ENCODE measurements around the gene BICC1.
A peak's percentile ranks its signal among the peaks of the same experiment; 100 is the strongest.

Gene BICC1

DNA sequence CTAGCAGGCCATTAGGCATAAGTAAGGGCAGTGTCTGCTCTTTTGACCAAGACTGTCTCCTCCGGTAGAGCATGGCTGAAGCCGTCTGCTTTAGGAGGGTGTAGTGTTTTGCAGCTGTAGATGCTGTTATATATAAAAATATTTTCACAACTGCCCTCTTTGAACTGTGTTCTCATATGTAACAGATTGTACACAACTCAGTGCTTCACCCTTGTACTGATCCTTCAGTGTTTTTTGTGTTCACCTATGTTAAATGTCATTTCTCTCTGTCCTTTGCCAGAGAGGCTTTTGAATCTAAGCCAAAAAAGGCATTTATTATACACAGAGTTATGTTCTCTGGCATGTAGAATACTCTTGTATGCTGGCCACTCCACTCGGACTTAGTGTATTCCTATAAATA is 135.5 kb downstream of the BICC1 start:
- FAIRE-seq (no peak), DNase-seq (ENCODE audit: low spot score) (no peak)

DNA sequence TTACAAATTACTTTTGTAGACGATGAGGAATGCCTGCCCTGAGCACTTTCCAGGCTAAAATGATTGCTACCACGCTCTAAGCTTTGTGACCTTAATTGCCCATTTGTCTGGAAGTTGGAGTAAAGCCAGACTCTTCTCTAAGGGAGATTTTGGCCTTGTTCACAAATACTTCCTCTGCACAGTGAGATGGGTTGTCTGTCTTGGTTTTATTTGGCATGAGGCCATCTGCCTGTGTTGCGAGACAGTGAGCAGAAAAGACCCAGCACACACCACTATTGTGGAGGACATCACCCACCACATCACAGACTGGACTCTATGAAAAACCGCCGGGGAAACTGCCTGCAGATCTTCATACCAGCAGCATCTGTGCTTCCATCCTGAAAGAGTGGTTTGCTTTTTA is 138.4 kb downstream of the BICC1 start:
- peak; percentile 68 for FAIRE-seq
- peak; percentile 68 for DNase-seq (ENCODE audit: low spot score)

DNA sequence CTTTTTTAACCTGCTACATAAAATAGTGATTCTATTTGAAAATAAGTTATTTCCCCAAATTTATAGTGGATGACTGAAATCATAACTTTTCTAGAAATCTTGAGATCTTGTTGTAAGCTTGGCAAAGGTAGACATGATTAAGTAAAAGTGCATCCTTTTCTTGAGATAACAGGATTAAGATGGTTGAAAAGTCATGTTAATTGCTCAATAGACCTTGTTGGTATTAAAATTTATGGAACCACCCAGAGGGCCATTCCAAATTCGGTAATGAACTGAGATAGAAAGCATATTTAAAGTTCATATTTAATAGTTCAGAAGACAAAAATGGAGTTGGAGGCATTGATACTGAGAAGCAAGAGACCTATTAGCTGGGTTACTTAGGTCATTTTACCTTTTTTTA is 139.1 kb downstream of the BICC1 start:
- DNase-seq (ENCODE audit: low spot score) (no peak), FAIRE-seq (no peak)

DNA sequence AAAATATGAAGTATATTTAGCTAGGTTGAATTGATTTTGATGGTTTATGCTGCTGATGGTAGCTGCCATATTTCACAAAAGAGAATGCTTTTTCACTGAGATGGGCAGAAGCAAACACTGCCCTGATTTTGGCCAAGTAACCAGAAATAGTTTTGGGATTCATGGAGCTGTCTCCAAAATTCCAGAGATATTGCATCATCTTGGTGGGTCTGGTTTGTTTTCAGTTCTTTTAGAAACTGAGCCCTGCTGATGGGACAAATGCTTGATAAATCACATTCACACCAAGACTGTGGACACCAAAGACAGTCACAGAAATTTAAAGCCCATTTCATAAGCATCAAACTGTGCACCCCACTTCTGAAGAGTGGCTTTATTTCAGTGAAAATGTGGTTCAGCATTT is 140.5 kb downstream of the BICC1 start:
- peak; percentile 54 for DNase-seq (ENCODE audit: low spot score)

DNA sequence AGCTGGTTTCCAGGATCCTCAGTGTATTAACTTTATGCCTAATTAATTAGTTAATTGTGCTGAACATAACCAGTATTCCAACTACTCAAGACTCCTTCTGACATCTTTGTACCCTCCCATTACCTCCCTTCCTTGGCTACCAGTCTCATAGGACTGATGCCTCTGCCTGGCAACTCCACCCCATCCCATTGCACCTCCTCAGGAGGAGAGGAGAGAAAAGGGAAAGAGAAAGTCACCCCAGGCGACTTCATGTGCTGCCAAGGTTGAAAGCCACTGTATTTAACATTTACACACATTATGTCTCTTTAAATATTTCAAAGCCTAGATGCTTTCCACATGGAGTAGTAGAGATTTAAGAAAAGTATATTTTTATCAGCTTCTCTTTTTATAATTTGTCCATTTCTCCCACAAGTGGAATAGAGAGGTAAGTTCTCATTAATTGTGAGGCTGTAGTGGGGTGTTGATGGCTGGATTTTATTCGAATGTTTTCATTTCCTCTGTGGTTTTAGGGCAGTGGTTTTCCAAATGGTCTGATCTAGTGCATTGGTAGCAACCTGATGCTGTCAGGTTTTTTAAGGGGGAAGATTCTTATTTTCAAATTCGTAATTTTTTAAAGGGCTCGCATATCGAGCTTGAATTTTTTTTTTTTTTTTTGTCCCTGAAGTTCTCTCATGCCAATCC is 148.0 kb downstream of the BICC1 start:
- no peak for FAIRE-seq
- no peak for DNase-seq (ENCODE audit: low spot score)

More for the DNA sequence above, 140.5 kb downstream of the BICC1 start:
- no peak for FAIRE-seq

DNA sequence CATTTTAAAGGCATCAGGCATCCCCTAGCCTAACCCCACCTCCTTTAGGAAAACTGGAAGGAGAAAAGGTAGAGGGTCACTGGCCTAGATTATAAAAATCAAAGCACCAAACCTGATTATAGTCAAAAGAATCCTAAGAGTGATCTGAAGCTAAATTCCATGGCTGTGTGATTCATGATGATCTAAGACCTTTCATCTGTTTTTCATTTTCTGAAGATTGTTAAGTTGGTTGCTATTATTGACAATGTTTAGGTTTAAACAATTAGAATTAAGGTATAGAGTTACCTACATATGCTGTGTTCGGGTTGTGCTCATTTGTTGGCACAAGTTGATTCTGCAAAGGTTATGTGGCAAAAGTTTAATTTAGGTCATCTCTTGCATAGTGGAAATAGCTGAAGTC is 148.7 kb downstream of the BICC1 start:
- FAIRE-seq, result peak; percentile 5
- DNase-seq (ENCODE audit: low spot score), result no peak

DNA sequence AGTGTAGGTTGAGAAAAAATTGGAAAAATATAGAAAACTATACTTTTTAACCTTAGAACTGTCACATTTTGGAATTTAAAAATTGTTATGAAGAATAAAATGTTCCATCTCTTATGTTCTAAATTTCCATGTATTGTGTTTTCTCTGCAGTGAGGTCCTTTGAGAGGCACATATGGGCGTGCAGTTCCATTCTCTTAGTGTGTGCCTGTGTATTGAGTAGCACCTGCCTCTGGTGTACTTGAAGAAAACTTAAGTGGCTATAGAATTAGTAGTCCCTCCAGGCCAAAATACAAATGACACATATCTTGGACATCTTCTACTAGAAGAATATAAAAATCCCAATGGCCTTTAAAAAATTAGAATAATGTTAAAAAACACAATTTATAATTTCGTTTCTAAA is 149.2 kb downstream of the BICC1 start:
- FAIRE-seq, result no peak

DNA sequence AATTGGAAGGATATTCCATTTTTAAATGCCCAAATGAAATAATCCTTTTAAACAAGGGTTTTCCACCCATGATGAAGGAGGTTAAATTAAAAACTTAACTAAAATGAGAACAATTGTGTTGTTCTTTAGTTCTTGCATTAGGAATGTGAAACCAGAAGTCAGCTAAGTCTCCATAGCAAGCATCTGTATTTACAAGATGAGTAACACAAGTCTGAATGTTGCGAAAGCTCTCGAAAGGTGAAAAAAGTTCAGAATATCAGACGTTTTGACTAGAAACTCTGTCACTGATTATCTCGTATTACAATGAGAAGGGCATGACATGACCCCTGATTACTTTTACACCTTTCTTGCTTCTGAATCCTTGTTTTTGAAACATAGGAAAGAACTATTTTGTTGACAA is 149.6 kb downstream of the BICC1 start:
- DNase-seq (ENCODE audit: low spot score), result peak; percentile 60
- FAIRE-seq, result no peak

More for the DNA sequence above, 149.2 kb downstream of the BICC1 start:
- no peak for DNase-seq (ENCODE audit: low spot score)

DNA sequence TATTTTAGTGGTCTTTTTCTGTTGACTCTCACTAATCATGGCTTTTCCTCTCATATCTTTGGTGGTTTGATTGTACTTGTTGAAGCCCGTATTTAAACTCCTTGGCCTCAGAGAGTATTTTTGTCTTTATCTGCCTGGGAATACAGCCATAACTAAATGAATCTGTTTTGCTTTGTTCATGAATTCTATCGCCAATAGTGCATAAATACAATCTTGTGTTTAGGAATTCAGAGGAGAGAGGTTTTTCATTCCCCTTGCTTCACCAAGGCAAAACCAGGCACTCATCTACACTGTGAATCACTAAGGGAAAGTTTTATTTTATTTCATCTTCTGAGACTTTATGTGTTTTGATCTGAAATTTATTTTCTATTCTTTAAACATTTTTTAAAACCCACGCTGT is 152.7 kb downstream of the BICC1 start:
- FAIRE-seq (no peak), DNase-seq (ENCODE audit: low spot score) (no peak)

DNA sequence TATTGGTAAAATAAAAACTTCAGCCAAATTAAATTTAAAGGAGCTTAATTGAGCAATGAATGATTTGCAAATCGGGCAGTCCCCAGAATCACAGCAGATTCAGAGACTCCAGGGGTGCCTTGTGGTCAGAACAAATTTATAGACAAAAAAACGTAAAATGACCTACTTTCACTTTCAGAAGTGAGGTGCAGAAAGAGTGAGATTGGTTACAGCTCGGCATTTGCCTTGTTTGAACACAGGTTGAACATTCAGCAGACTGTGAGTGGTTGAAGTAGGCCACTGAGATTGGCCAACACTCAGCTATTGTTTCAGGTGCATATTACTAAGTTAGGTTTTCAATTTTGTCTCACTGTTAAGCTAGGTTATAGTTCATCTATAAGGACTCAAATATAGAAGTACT is 153.4 kb downstream of the BICC1 start:
- FAIRE-seq (peak; percentile 32), DNase-seq (ENCODE audit: low spot score) (no peak)

DNA sequence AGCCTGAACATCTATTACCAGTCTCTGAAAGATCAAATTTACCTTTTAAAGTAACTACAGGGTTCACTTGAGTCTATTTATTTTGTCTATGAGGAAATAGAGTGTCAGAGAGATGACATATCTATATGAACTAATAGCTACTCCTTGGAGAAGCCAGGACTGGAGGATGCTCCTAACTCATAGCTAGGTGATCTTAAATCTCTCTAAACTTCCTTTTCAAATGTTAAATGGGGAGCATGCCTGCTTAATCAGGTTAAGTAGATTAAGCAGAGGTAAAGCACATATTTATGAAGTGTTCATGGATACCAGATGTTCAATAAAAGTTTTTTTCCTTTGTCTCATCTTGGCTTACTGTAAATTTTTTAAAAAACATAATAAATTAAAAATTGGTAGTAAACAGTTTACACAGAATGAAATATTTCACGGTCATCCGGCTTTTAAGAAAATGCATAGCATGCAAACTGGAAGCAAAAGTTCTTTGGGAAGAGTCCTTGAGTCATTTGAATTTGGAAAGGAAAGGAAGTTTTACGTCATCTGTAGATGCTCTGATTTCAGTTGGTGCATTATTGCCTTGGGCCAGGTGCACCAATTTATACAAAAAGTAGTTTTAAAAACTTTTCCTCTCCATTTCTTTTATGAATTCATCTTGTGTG is 155.1 kb downstream of the BICC1 start:
- no peak for FAIRE-seq
- no peak for DNase-seq (ENCODE audit: low spot score)

DNA sequence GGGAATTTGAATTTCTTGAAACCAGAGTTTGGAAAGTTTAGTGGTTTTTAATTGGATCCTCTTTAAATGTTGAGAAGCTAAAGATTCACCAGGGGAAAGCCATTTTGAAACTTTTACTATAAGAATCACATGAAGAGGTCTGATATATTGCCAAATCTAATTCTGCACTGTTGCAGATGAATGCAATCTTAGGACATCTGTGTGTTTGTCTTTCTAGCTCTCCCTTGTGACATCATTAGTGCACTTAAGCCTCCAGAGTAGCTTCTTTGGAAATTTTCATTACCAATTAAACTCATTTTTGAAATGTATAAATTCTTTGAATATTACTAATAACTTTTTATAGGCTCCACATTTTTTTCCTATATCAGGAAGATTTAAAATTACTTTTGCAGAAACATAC is 160.2 kb downstream of the BICC1 start:
- FAIRE-seq (no peak), DNase-seq (ENCODE audit: low spot score) (no peak)

DNA sequence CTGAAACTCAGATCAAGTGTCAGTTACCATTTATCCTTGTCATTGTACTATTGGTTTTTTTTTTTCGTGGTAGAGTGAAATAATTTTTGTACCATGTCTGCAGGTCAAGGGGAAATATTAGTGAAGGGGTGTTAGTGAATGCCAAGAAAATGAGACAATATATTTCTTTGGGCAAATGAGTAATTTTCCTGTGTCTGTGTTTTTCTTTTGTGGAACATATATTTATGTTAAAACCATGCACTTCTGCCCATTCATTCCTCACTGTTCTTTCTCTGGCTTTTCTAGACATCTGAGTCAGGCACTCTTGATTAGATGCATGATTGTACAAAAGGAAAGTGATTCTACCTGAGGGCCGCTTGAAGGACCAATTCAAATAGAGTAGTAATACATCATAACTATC is 161.6 kb downstream of the BICC1 start:
- no peak for DNase-seq (ENCODE audit: low spot score)
- no peak for FAIRE-seq

DNA sequence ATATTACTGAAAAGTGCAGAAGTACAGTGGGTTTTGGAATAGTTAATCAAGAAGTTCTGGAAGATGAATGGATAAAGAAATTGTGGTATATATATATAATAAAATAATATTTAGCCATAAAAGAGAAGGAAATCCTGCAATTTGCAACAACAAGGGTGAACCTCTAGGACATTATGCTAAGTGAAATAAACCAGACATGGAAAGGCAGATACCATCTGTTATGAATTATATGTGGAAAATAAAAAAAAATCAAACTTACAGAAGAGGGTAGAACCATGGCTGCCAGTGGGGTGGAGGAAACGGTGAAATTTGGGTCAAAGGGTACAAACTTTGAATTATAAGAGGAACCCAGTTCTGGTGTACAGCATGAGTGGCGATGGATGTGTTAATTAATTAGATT is 162.6 kb downstream of the BICC1 start:
- FAIRE-seq (no peak), DNase-seq (ENCODE audit: low spot score) (no peak)

DNA sequence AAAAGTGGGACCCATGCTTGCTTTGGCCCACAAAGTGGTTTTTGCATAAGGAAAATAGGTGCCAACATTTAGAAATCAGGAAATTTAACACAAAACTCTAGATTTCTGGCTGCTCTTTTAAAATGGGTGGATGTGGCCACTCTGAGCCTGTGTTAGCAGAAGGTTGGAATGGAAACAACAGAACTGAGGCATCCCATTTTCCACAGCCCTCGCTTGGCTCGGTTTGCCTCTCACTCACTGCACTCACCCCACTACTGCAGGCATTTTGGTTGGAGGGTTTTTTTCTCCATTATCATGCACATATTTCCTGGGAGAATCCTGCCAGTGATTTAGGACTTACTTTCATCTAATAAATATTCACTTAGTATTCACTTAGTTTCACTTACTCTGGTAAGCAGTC is 178.9 kb downstream of the BICC1 start:
- no peak for FAIRE-seq
- no peak for DNase-seq (ENCODE audit: low spot score)

DNA sequence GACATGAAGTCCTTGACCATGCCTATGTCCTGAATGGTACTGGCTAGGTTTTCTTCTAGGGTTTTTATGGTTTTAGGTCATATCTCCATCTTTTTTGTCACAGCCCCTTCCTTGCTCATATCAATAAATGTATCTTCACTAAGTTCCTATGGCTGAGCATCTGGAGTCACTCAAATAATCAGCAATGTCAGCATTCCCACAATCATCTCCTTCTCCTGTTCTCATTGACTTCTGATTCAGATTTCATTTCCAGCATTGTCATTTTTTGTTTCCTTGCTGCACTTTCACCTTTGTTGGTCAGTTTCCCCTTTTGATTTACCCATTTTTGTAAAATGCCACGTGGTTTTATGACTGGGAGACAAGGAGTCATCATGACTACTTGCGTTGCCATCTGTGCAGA is 181.2 kb downstream of the BICC1 start:
- FAIRE-seq (peak; percentile 70), DNase-seq (ENCODE audit: low spot score) (no peak)

DNA sequence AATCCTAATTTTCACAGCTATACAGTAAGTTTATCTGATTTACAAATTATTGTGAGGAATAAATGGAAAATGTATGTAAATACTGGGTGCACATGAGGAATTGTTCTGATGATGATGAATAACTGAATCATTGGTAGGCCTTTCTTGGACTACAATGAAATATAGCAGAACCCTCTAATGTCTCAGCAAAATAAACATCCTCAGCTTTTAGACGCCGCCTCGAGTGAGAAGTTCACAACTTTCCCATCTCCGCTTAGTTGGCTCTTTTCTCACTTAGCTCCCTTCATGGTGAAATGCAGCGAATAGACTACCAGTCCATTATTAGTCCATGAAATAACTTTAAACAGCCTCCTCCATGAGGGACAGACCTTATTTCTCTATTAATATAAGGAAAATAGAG is 182.3 kb downstream of the BICC1 start:
- DNase-seq (ENCODE audit: low spot score), result no peak

DNA sequence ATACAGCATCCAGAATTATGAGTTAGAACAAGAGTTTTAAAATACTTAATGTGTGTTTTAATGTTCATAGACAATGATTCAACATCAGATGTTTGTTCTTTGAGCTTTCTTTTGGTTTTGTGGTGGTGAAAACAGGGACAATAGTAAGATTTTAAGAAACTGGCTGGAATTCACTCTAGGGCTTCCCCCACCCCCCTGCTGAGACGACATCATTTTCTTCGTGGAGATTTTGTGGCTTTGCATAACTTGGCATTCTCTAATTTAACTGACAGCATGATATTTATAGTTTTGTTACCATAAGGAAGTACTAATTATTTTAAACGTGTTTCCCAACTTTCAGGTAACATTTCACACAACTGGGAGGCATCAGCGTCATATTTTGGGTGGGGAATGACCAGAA is 184.1 kb downstream of the BICC1 start:
- DNase-seq (ENCODE audit: low spot score), result no peak
- FAIRE-seq, result no peak

More for the DNA sequence above, 182.3 kb downstream of the BICC1 start:
- FAIRE-seq, result no peak

DNA sequence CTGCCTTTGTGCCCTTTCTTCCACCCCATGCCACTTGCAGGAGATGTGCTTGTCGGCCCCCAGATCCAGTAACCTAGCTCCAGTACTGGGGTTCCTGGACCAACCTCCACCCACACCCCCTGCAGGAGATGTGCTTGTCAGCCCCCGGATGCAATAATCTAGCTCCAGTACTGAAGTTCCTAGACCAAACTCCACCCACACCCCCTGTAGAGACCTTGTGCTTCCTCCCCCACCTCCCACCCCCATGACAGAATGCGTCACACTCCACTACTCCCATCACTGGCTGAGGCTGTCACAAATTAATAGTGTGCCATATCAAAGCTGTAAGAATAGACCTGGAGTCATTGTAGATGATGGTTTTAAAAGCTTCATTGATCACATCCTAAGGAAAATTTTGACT is 185.0 kb downstream of the BICC1 start:
- no peak for FAIRE-seq
- no peak for DNase-seq (ENCODE audit: low spot score)

DNA sequence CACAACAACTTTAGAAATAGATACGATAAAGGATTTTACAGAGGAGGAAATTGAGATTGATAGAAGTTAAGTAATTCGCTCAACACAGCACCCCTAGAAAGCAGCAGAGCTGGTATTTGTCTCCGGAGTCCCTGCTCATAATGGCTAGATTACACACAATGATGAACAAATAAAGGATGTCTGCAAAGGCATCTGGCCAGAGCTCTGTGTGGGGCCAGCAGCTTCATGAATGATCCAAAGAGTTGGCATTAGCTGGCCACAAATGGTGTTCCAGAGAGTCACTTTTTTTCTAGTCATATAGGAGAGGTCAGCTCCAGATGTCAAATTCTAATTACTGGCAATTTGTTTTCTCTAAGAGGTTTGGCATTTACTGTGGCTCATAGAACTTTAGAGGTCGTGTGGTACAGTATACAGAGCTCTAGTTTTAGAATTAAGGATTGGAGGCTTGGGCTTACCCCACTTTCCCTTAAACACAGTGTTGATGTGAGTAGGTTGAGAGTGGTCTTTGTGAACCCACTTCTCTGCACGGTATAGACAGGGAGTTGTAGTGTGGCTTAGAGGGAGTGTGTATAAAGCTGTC is 186.2 kb downstream of the BICC1 start:
- no peak for DNase-seq (ENCODE audit: low spot score)

DNA sequence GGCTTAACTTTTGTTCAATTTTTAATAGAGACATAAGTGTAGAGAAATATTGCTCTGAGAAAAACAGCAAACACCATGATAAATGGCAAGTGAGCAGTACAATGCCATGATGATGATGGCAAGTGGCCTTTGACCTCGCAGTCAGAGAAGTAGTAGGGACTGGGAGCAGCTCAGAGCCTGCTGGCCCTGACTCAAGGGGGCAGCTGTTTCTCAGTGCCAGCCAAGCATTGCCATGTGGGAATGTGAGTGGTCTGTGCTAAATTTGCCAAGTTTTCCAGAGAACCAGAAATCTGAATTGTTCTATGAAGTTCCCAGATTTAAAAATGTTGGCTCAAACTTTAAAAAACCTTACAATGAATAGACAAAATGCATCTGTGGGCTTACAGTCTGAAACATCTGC is 187.9 kb downstream of the BICC1 start:
- peak; percentile 42 for FAIRE-seq
- DNase-seq (ENCODE audit: low spot score), result no peak

More for the DNA sequence above, 186.2 kb downstream of the BICC1 start:
- no peak for FAIRE-seq

DNA sequence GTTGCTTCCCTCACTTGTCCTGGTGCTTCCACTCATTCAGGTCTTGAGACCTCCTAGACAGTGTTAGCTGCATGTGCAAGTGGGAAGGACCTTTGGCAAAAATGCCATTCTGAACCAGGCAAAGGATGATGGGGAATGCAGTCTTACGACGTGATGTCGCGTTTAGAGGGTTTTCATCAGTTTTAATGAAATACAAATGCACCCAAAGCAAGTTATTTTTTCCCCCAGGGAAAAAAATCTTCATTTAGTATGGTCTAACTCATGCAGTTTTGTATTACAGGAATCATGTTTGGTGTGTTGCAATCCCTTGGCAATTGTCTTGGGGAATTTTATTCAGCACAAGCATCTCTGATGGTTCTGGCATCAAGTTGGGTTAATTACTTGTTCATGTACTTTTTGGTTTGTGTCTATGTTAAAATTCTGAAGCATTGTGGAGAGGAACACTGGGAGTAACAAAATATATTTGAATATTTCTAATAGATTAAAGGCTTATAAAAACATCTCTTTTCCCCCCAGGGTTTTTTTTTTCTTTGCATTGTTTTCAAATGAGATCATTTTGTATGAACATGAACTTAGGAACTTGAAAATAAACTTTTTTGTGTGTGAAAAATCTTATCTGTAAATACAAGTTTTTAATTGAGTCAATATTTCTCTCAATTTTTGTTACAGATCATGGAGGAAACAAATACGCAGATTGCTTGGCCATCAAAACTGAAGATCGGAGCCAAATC is 188.9 kb downstream of the BICC1 start:
- DNase-seq (ENCODE audit: low spot score), result no peak
- peak; percentile 65 for FAIRE-seq

All from urothelium cell line (cell line).